K562 (cell line): Measurements from ENCODE around the gene HLA-DMB. TPM values are rescaled to one million over a fixed set of nuclear protein-coding genes. Genes with fewer than 3 reads are reported as not detected.

Experiments used
- AFF1 ChIP-seq, 2 experiments: fragments of 450-650 bp; IDR thresholded peaks; 2 replicates each; pipeline ENCODE4 v1.6.1; 2018; ENCODE audit warnings: mild to moderate bottlenecking in 2 of 2, low read depth in 1 of 2; ENCODE audit not compliant: partially characterized antibody in 2 of 2
- CHD7 ChIP-seq: fragments of 200-600 bp; sonication (generic); IDR thresholded peaks from one replicate; pipeline ENCODE4 v1.6.1; 2012; ENCODE audit warnings: mild to moderate bottlenecking, low read depth, low read length, inconsistent platforms
- RBM25 ChIP-seq: fragments of 200-400 bp; formaldehyde crosslinking; IDR thresholded peaks from 2 replicates; pipeline ENCODE4 v1.6.1; 2018; ENCODE audit warnings: low read length, low read depth, moderate library complexity; ENCODE audit not compliant: severe bottlenecking
- SLC30A9 ChIP-seq: fragments of 250-450 bp; sonication (Bioruptor Pico); IDR thresholded peaks from 2 replicates; pipeline ENCODE4 v1.8.0; 2022; ENCODE audit warnings: mild to moderate bottlenecking, moderate library complexity
- TSHZ1 ChIP-seq: fragments of 250-450 bp; sonication (Bioruptor Pico); IDR thresholded peaks from 2 replicates; pipeline ENCODE4 v1.4.0; 2020; ENCODE audit warnings: mild to moderate bottlenecking, moderate library complexity
- ZKSCAN8 ChIP-seq: fragments of 200-800 bp; sonication (Bioruptor generic); IDR thresholded peaks from 2 replicates; pipeline ENCODE4 v1.6.1; 2016; ENCODE audit warnings: missing genetic modification characterization, missing compliant biosample characterization
- polyA plus RNA-seq, 8 experiments: library from polyadenylated mRNA; depleted of rRNA in 4 of 8; stranded (reverse) in 5 of 8; unstranded in 3 of 8; fragments of >200 nt; fragmentation: Nextera tagmentation in 2 of 8; fragmentation: Illumina TruSeq in 1 of 8; extraction: Ambion mirVana in 2 of 8; extraction: Trizol in 1 of 8; gene quantifications; 2 replicates each; pipeline versions ENCODE4 v1.2.1 to v1.2.3, GENCODE V29; 2011 to 2014; ENCODE audit warnings: inconsistent platforms in 1 of 8, missing spikeins in 1 of 8
- total RNA-seq, 7 experiments: library from RNA; depleted of rRNA in 6 of 7; stranded (reverse); fragments of >200 nt in 6 of 7; fragmentation: Illumina TruSeq in 2 of 7; extraction: Trizol in 2 of 7; gene quantifications; 2 replicates each; pipeline versions ENCODE4 v1.2.1 to v1.2.3, GENCODE V29; 2011 to 2021; ENCODE audit warnings: low replicate concordance in 1 of 7

HLA-DMB gene
- total and polyA plus RNA-seq, 9 of the 15 experiments (the other 6 are each of a cell fraction or from before 2014, with no cell fraction given), result 0.38 TPM; not detected in 8

DNA sequence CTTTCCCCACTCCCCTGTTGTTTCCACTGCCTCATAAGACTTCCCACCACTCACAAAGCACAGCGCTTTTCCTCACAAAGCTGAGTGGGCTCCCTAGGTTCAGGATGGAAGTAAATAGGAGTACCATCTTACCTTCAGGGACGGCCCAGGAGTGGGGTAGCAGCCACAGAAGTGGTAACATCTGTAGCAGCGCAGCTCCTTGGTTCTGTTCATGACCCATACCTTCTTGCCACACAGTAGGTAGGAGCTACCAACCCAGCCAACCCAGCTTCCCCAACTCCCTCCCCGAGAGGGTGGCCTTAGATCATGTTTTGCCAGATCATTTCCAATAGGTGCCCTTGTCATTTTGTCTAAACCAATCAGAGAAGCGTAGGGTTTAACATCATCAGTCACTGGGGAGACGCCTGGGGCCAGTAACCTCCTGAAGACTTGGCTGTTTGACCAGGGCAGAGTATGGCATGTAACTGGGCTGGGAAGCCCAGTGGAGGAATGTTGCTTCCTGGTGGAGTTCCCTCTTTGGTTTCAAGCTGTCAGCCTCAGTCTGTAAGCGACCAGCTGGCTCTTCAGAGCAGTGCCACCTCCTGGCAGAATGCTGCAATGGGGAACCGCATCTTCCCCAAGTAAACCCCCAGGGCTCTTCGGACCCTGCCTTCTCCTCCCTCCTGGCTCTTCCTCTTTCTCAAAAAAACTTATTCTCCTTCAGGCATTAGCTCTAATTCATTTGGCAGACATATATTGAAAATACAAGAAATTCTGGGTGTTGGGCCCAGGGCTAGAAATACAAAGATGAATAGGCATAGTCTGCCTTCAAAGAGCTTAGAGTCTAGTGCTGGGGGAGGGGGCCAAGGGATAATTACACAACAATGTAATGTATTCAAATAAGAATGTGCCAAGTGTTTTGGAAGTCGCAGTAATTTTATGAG lies 12.2 kb upstream of the HLA-DMB start, which contains the start of gene HLA-DMA (continued):
- TF ChIP-seq CHD7 (no peak), RBM25 (peak; percentile 8), SLC30A9 (CRISPR knock-in tag) (no peak), AFF1 (IDR thresholded peaks at IDR 0.05; ENCODE audit: low read depth in 1 of 2, partially characterized antibody in 2 of 2) (no peak), ZKSCAN8 (CRISPR knock-in tag) (no peak), TSHZ1 (no peak)
